ENCODE data around the gene TYSND1.

DNA sequence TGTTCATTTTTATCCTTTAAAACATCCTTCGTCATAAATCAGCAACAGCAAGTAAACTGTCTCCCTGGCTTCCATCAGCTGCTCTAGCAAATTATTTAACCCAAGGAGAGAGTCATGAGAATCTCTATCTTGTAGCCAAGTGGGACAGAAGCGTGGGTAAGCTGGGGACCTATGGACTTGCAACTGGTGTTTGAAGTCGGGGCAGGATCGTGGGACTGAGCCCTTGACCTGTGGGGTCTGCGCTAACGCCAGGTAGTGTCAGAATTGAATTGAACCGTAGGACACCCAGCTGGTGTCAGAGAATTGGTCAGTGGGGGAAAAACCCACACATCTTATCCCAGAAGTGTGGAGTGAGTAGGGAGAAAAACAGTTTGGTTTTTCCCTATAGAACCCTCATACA, 27.3 kb downstream of the TYSND1 start:
- TF ChIP-seq, protein P1, sequence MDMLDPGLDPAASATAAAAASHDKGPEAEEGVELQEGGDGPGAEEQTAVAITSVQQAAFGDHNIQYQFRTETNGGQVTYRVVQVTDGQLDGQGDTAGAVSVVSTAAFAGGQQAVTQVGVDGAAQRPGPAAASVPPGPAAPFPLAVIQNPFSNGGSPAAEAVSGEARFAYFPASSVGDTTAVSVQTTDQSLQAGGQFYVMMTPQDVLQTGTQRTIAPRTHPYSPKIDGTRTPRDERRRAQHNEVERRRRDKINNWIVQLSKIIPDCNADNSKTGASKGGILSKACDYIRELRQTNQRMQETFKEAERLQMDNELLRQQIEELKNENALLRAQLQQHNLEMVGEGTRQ (IDR thresholded peaks at IDR 0.05): no peak
- TF ChIP-seq, protein P2, sequence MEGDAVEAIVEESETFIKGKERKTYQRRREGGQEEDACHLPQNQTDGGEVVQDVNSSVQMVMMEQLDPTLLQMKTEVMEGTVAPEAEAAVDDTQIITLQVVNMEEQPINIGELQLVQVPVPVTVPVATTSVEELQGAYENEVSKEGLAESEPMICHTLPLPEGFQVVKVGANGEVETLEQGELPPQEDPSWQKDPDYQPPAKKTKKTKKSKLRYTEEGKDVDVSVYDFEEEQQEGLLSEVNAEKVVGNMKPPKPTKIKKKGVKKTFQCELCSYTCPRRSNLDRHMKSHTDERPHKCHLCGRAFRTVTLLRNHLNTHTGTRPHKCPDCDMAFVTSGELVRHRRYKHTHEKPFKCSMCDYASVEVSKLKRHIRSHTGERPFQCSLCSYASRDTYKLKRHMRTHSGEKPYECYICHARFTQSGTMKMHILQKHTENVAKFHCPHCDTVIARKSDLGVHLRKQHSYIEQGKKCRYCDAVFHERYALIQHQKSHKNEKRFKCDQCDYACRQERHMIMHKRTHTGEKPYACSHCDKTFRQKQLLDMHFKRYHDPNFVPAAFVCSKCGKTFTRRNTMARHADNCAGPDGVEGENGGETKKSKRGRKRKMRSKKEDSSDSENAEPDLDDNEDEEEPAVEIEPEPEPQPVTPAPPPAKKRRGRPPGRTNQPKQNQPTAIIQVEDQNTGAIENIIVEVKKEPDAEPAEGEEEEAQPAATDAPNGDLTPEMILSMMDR (IDR thresholded peaks at IDR 0.05): no peak
- TF ChIP-seq JUN (IDR thresholded peaks at IDR 0.05) (no peak), RAD21 (conservative IDR thresholded peaks at IDR 0.05 in 1 of 2, IDR thresholded peaks at IDR 0.05 in 1 of 2) (no peak), MYC (IDR thresholded peaks at IDR 0.05; ENCODE audit: borderline replicate concordance, low read length) (no peak), RCOR1 (IDR thresholded peaks at IDR 0.05; ENCODE audit: low read depth, low read length) (no peak), RFX5 (IDR thresholded peaks at IDR 0.05) (no peak), BHLHE40 (IDR thresholded peaks at IDR 0.05; ENCODE audit: low read depth, low read length) (no peak)

All from A549 (cell line).